Activated naive CD4-positive, alpha-beta T cell treated with Interleukin-2 at 50 U/mL for 16 hours (primary cell): ENCODE results near the gene SMC2.

Source experiments
- DNase-seq: peaks from one replicate; pipeline ENCODE4 v3.0.0-alpha.2; 2020

The SMC2 gene

GRCh38 chr9:104093647-104094533 is at the start of gene SMC2:
Gene SMC2 (plus strand): TSS chr9:104094309. CDS start chr9:104095385, 1,076 bp downstream.
- DNase-seq: peak; percentile 94

DNA sequence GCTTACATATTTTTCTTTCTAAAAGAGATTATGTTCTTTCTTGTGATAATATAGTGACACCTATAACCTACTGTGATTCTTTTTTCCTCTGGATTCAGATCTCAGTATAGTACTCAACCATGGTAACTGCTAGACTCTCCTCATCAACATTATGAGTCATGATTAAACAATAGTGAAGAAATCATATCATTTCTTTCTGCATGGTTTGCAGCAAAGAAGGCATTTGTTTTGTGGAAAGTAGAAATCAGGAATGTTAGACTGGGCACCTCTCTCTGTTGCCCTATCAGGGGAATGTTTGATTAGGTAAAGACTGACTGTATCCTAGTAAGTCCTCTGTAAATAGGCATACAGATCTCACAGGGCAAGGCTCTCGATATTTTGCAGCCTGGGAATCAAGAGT is 25.6 kb upstream of the SMC2 start:
- DNase-seq: no peak

- no peak for DNase-seq
Observed at GRCh38 chr9:104069288-104069687, 24.8 kb upstream of the SMC2 start.

- DNase-seq: no peak
Observed at GRCh38 chr9:104071589-104071988, 22.5 kb upstream of the SMC2 start.

DNA sequence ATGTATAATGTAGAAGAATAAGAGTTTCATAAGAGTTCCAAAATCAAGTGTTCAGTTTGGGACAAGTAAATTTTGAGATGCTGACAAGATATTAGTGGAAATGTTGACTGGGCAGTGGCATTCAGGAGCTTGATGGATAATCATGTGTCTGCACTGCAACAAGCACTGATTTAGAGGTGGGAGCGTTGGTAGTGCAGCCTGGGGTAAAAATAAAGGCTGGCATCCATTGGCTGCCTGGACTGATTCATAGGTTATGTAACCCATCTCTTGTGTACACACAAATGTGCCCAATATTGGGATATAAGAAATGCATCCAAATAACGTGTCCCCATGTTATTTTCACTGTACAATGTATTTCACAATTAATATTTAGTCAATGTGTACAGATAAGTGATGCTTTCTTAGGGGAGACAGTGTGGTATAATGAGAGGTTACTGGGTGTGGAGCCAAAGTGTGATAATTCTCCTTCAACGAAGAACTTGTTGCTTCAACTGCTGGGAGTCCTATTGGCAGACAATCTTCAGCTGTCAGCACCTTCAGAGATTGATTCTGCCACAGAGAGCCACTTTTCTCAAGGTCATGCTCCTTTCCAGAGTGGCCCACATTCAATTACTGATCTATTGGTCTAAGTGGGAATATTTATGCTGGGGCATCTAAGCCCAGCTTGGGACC is 20.9 kb upstream of the SMC2 start:
- no peak for DNase-seq

DNA sequence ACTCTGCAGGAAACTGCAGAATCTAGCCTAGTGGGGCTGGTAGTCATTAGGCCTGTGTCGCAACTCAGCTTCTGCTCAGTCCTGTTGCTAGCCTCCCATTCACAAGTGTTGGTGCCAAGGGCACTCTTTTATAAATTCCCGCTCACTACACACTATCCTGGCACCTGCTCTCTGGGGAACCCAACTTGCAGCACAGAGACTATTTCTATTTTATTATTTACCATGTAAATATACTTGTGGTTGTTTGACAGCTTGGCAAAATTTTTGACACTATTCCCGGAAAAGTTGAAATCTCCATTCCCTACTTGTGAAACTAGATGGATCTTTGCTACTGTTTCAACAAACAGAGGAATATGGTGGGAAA is 20.4 kb upstream of the SMC2 start:
- no peak for DNase-seq

DNA sequence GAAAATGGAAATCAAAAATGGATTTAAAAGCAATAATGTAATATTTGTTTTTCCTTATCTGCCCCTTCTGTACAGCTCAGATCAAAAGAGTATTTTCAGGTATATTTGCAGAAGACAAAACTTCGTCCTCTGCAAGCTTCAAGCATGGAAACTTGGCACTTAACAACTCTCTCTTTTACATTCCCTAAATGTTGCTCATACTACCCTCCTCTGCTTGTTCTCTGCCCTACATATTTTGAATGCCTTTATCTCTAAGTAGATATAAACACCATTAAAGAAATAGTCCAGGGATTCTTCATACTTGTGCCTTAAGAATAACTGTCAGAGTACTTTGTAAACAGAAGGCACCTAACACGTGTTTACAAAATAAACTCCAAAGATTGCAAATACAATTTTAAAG is 19.2 kb upstream of the SMC2 start:
- no peak for DNase-seq

DNA sequence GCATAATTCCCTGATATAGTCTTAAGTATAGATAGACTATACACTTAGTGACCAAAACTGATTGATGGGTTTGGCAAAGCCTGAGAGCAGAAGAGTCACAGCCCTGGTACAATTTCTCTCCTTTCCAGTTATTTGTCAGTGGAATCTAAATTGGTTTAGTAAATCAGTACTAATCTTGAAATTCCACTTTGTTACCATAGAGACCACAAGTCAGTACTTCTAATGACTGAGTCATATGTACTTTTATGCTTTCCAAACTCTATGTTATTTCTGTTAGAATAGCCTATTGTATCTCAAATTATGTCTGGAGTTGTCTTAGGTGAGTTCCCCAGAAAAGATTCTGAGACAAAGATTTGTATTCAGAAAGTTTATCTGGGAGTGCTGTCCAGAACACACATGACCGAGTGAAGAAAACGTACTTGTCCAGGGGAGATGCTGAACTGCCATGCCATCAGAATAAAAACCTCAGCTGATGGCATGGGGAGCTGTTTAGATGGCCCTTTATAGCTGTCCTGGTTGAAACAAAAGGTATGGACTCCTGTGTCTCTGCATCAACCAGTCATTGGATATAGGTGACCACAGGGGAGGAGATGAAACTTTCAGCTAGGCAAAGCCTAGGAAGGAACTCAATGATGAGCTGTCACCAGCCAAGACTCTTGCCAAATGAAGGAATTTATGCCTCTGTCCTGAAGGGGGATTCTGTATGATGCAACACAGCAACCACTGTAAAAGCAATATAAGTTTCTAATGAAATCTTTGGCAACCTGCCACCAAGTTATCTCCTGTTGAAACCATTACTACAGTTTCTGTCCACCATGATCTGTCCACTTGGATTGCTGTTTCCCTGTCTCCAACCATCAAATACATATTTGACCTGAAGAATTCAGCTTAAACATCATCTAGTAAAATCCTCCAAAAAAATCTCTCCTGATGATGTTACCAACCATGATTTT is 18.0 kb upstream of the SMC2 start:
- DNase-seq: no peak

DNA sequence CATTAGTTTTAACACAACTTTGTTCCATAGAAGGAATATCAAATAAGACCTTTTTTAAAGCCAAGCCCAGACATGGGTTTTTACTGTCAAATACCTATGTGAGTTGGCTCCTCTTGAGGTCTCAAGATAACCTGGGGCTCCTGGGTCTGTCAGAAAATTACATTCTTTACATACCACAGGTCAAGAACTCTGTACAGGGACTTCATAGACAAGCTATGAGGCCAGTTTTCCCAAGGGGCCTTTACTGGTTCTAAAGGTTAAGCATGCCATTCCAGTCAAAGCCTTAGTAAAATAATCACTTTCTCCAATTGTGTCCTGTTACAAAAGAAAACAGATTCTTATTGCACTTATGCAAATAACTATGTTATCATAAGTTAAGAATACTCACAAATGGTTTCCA is 15.5 kb upstream of the SMC2 start:
- DNase-seq: no peak

DNA sequence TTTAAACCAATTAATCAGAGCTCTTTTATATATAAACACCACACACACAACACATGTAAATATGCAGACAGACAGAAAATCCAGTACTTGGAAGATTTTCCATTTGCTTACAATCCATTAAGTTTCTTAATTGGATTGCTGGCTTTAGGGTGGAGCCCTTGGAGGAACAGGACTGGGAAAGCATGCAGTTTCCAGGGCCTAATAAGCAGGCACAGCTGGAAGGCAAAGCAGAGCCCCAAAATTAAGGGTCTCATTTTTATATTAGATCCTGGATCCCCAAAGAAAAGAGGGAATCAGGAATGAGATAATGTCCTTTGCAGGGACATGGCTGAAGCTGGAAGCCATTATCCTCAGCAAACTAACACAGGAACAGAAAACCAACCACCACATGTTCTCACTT is 13.1 kb upstream of the SMC2 start:
- no peak for DNase-seq

GRCh38 chr9:104082168-104082567 is 11.9 kb upstream of the SMC2 start:
- no peak for DNase-seq

- no peak for DNase-seq
Observed at GRCh38 chr9:104085525-104085924, 8.6 kb upstream of the SMC2 start.

GRCh38 chr9:104087894-104088293 is 6.2 kb upstream of the SMC2 start:
- DNase-seq: no peak

DNA sequence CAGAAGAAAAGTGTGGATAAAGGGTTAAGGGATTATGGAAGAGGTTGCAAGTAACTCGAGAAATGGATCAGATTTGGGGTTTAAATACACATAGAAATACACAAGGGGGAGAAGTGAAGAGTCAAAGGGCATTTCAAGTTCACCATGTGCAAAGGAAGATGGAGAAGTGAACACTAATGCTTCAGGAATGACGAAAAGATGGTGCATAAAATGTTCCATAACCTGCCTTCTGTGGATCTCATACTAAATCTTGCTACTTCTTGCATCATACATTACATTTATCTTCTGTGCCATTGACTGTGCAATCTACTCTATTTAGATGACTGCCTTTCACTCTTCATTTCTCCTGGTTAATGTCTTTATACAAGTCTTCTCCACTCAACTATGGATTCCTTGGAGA is 5.7 kb upstream of the SMC2 start:
- no peak for DNase-seq

- no peak for DNase-seq
Observed at GRCh38 chr9:104090578-104090977, 3.5 kb upstream of the SMC2 start.

- DNase-seq: no peak
Observed at GRCh38 chr9:104091116-104091515, 3.0 kb upstream of the SMC2 start.

GRCh38 chr9:104091708-104092107 is 2.4 kb upstream of the SMC2 start:
- DNase-seq: no peak

DNA sequence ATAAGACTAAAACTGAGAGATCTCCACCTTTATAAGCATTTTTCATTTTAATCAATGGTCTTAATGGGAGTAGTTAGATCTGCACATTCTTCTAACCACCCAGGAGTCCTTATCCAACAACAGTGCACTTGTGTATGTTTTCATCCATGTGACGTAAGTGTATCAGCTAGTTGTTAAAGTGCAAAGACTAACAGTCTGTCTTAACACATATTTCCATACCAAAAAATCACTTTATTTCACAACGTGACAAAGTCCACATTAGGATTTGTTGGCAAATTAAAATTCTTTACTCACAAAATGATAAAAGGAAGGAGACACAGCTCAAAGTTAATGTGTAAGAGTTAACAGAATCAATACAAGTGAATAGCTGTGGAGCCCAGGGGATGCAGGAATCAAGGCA is 1.9 kb upstream of the SMC2 start:
- no peak for DNase-seq

DNA sequence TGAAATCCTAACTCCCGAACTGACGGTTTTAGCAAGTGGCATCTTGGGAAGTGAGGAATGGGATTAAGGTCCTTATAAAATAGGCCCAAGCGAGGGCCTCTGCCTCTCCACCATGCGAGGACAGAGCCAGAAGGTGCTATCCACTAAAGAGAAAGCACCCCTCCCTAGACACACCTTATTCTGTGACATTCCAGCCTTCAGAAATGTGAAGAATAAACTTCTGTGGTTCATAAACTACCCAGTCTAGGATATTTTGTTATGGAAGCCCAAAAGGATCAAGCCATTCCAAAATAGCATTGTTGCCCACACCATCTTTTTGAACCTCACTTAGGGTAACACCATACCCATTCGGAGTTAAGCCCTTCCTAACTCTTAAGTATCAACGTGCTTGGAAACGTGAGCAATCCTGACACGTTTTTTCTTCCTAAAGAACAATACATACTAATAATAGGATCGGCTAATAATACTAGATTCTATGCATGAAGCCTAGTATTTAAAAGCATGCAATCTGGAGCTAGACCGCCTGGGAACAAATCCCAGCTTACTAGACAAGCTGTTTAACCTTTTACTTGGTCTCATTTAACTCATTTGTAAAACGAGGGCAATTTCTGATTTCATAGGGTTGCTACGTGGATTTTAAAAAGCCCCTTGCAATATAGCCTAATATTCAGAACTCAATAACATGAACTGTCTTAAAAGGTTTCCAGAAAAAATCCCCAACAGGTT is 1.1 kb upstream of the SMC2 start:
- no peak for DNase-seq

DNA sequence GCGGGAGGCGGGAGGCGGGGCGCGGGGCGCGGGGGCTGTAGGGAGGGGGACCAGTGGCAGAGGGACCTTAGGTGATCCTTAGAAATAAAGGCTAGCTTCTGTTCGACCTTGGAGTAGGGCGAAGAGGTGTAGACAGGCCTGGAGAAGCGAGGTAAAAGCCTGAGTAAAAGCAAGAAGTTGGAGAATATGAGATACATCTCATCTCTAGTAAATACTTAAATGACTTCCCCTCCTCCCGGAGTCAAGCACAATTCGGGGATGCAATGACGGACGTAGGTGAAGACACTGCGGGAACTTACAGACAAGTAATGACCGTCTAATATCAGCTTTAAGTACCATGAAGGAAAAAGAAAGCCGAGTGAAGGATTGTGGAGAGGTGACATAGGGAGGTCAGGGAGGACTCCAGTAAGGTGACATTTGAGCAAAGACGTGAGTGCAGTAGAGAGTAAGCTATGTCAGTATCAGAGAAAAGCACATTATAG is 466 bp downstream of the SMC2 start:
- no peak for DNase-seq

- DNase-seq: no peak
Observed at GRCh38 chr9:104099630-104100029, 5.5 kb downstream of the SMC2 start.

DNA sequence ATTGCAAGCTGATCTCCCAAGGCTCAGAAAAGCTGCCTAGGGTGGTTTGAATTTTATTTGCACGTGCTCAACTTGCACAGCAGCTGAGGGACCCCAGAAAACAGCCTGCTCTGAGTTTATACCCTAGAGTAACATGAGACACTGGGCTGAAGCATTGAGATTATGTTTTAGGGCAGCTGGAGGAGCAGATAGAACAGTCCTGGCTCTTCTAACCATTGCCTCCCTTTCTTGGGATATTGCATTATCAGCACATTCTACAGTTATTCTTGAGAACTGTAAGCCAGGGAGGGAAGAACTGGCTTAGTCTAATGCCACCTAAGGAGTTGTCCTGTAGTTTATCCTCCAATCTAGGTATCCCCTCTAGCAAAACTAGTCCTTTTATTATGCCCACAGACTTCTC is 10.3 kb downstream of the SMC2 start:
- DNase-seq: no peak

DNA sequence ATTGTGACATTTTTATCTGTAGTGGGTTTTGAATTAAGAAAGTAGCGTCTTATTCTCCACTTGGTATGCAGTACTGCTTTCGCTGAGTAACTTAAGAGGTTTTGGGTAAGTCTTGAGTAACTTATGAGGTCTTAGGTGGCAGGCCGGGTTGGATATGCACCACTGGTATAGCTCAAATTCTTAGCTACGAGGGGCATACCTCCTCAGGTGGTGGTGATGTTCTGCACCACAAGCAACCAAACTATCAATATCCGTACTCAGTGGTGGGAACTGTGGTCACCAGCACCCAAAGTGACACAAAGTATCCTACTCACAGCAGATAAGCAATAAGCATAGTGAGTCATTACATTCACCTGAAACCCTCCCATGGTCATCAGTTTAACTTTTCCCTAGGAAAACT is 13.7 kb downstream of the SMC2 start:
- DNase-seq: no peak
